Esophagus muscularis mucosa (tissue), 4 donors: ENCODE measurements around the gene GNMT. TPM values are rescaled to one million over a fixed set of nuclear protein-coding genes. Genes with fewer than 3 reads are reported as not detected.

ENCODE experiments used
- DNase-seq: peaks from one replicate; pipeline ENCODE4 v3.0.0-alpha.2; 2017; ENCODE audit errors: extremely low spot score
- H3K27ac ChIP-seq, 4 donors: fragments of 200-600 bp; sonication (generic); replicated peaks in 1 of 4; 1 replicate in 3 of 4; 2 replicates in 1 of 4; pipeline ENCODE4 v1.5.1; 2016 to 2019; ENCODE audit warnings: mild to moderate bottlenecking in 1 of 4
- H3K27me3 ChIP-seq, 4 donors: fragments of 200-600 bp; sonication (generic); one replicate each; pipeline versions ENCODE4 v1.5.1 to v1.6.0; 2016 to 2019
- H3K36me3 ChIP-seq, 4 donors: fragments of 200-600 bp; sonication (generic); one replicate each; pipeline ENCODE4 v1.5.1; 2016 to 2019
- H3K4me1 ChIP-seq, 4 donors: fragments of 200-600 bp; sonication (generic); one replicate each; pipeline ENCODE4 v1.5.1; 2016 to 2019
- H3K4me3 ChIP-seq, 4 donors: fragments of 200-600 bp; sonication (generic); 1 replicate in 2 of 4; 2 replicates in 2 of 4; pipeline ENCODE4 v1.5.1; 2016 to 2019; ENCODE audit warnings: mild to moderate bottlenecking in 4 of 4, moderate library complexity in 1 of 4
- H3K9me3 ChIP-seq, 4 donors: fragments of 200-600 bp; sonication (generic); 1 replicate in 3 of 4; 2 replicates in 1 of 4; pipeline ENCODE4 v1.5.1; 2016 to 2019
- CTCF ChIP-seq, 3 experiments: fragments of 200-600 bp in 2 of 3; fragments of 450-650 bp in 1 of 3; sonication (generic) in 2 of 3; IDR thresholded peaks; one replicate each; pipeline ENCODE4 v1.5.1; 2017 to 2019; ENCODE audit warnings: antibody characterized with exemption in 3 of 3, mild to moderate bottlenecking in 2 of 3, moderate library complexity in 1 of 3
- EP300 ChIP-seq: sonication (generic); formaldehyde crosslinking; IDR thresholded peaks from one replicate; pipeline ENCODE4 v1.6.1; 2017; ENCODE audit warnings: antibody characterized with exemption
- POLR2A ChIP-seq: fragments of 450-650 bp; IDR thresholded peaks from one replicate; pipeline ENCODE4 v1.6.1; 2017; ENCODE audit warnings: antibody characterized with exemption, moderate library complexity, mild to moderate bottlenecking, low read depth
- POLR2AphosphoS5 ChIP-seq, 2 donors: sonication (generic); formaldehyde crosslinking; IDR thresholded peaks; one replicate each; pipeline ENCODE4 v1.6.1; 2017; ENCODE audit warnings: antibody characterized with exemption in 2 of 2
- WGBS: methylation state at CpG from one replicate; pipeline ENCODE4 v1.1.5; 2018; 5-methylcytosine and 5-hydroxymethylcytosine counted together
- intact Hi-C: fragments of 100-400 bp; cut with DNase I; formaldehyde crosslinking; loops from one replicate; pipeline ENCODE4 v1.15.1; 2023
- total RNA-seq, 4 donors: library from RNA; depleted of rRNA; stranded (reverse); fragments of >200 nt; gene quantifications; one replicate each; pipeline versions ENCODE4 v1.1.0 to v1.2.1, GENCODE V29; 2016

Gene GNMT
- total RNA-seq, 4 donors from 2014 or later: 2.3 to 4.5 (median 3.6) TPM; not detected in 1

GRCh38 chr6:42962096-42962495 lies 1.5 kb downstream of the GNMT start:
- 92% methylated on average over 12 of the region's 12 CpGs for WGBS
- TF ChIP-seq EP300: no peak
- TF ChIP-seq POLR2AphosphoS5 (IDR thresholded peaks at IDR 0.05): no peak
- TF ChIP-seq POLR2A: no peak
- no peak for TF ChIP-seq CTCF (IDR thresholded peaks at IDR 0.05)
- peaks cover 24 to 53% (median 49%) of the 10 kb centered on the region in 4 donors for H3K36me3 ChIP-seq
- no peak for DNase-seq
- H3K9me3 ChIP-seq: no peaks in the 10 kb centered on the region
- H3K27ac ChIP-seq: no peak overlapping the region
- intact Hi-C loops: no loop called here
- H3K4me3 ChIP-seq: no peak overlapping the region
- H3K4me1 ChIP-seq: peaks cover 9 to 22% (median 20%) of the 10 kb centered on the region in 4 donors
- no peaks in the 10 kb centered on the region for H3K27me3 ChIP-seq

- H3K27me3 ChIP-seq: no peaks in the 10 kb centered on the region
- intact Hi-C loops: no loop called here
- no peak overlapping the region for H3K27ac ChIP-seq
- 92% methylated on average over 12 of the region's 13 CpGs for WGBS
- DNase-seq: no peak
- peaks cover 24 to 59% (median 54%) of the 10 kb centered on the region in 4 donors for H3K36me3 ChIP-seq
- TF ChIP-seq CTCF (IDR thresholded peaks at IDR 0.05): no peak
- TF ChIP-seq EP300: no peak
- TF ChIP-seq POLR2A: no peak
- TF ChIP-seq POLR2AphosphoS5 (IDR thresholded peaks at IDR 0.05): no peak
- no peaks in the 10 kb centered on the region for H3K9me3 ChIP-seq
- peaks cover 9 to 22% (median 20%) of the 10 kb centered on the region in 4 donors for H3K4me1 ChIP-seq
- H3K4me3 ChIP-seq: no peak overlapping the region
These were observed 2.1 kb downstream of the GNMT start for GRCh38 chr6:42962502-42963178.

- DNase-seq: no peak
These were observed 2.8 kb downstream of the GNMT start for GRCh38 chr6:42963179-42963854.

GRCh38 chr6:42963855-42964605 lies 3.5 kb downstream of the GNMT start:
- DNase-seq: no peak
- Histone ChIP-seq H3K27me3 (no peaks in the 10 kb centered on the region), H3K36me3 (peaks cover 24 to 73% (median 64%) of the 10 kb centered on the region in 4 donors), H3K27ac (no peak overlapping the region), H3K4me3 (no peak overlapping the region), H3K4me1 (peaks cover 9 to 22% (median 20%) of the 10 kb centered on the region in 4 donors), H3K9me3 (no peaks in the 10 kb centered on the region)
- WGBS: 73% methylated on average over 2 of the region's 9 CpGs
- intact Hi-C loops: no loop called here
- TF ChIP-seq POLR2A: no peak
- no peak for TF ChIP-seq CTCF (IDR thresholded peaks at IDR 0.05)
- TF ChIP-seq POLR2AphosphoS5 (IDR thresholded peaks at IDR 0.05): no peak
- TF ChIP-seq EP300: no peak

More at GRCh38 chr6:42963179-42963854, 2.8 kb downstream of the GNMT start:
- H3K4me3 ChIP-seq: no peak overlapping the region
- intact Hi-C loops: no loop called here
- no peaks in the 10 kb centered on the region for H3K9me3 ChIP-seq
- H3K36me3 ChIP-seq: peaks cover 24 to 65% (median 59%) of the 10 kb centered on the region in 4 donors
- peaks cover 9 to 22% (median 20%) of the 10 kb centered on the region in 4 donors for H3K4me1 ChIP-seq
- WGBS: 73% methylated on average over 5 of the region's 12 CpGs
- no peaks in the 10 kb centered on the region for H3K27me3 ChIP-seq
- no peak for TF ChIP-seq POLR2AphosphoS5 (IDR thresholded peaks at IDR 0.05)
- TF ChIP-seq EP300: no peak
- no peak for TF ChIP-seq CTCF (IDR thresholded peaks at IDR 0.05)
- no peak for TF ChIP-seq POLR2A
- no peak overlapping the region for H3K27ac ChIP-seq
